HepG2 (cell line): Measurements from ENCODE around the gene PPP1R16B. TPM values are rescaled to one million over a fixed set of nuclear protein-coding genes. Genes with fewer than 3 reads are reported as not detected.

Experiments
- ARID2 ChIP-seq: sonication (generic); formaldehyde crosslinking; IDR thresholded peaks from 2 replicates; pipeline ENCODE4 v1.8.1; 2022; ENCODE audit warnings: mild to moderate bottlenecking, missing genetic modification reagents, borderline replicate concordance
- CHCHD3 ChIP-seq: sonication (generic); formaldehyde crosslinking; IDR thresholded peaks from 2 replicates; pipeline ENCODE4 v1.8.0; 2022; ENCODE audit warnings: mild to moderate bottlenecking, missing genetic modification reagents, moderate library complexity
- DPF2 ChIP-seq: sonication (generic); formaldehyde crosslinking; IDR thresholded peaks from 2 replicates; pipeline ENCODE4 v1.4.0; 2020; ENCODE audit warnings: mild to moderate bottlenecking, low read depth, missing genetic modification reagents, borderline replicate concordance
- HIC2 ChIP-seq: sonication (generic); formaldehyde crosslinking; IDR thresholded peaks from 2 replicates; pipeline ENCODE4 v1.9.0; 2022; ENCODE audit warnings: low read depth, missing genetic modification reagents
- MAX ChIP-seq: IDR thresholded peaks from 2 replicates; pipeline ENCODE4 v1.6.1; 2012; ENCODE audit warnings: inconsistent platforms
- NFYB ChIP-seq: sonication (generic); formaldehyde crosslinking; IDR thresholded peaks from 2 replicates; pipeline ENCODE4 v1.4.0; 2020; ENCODE audit warnings: missing genetic modification reagents
- NR2F6 ChIP-seq, 2 experiments: IDR thresholded peaks; 2 replicates each; pipeline ENCODE4 v1.6.1; 2016; ENCODE audit warnings: antibody characterized with exemption in 1 of 2, mild to moderate bottlenecking in 1 of 2
- POGK ChIP-seq: sonication (generic); formaldehyde crosslinking; conservative IDR thresholded peaks from 2 replicates; pipeline ENCODE4 v1.8.0; 2022; ENCODE audit warnings: mild to moderate bottlenecking, moderate library complexity, missing genetic modification reagents
- RARA ChIP-seq: IDR thresholded peaks from 2 replicates; pipeline ENCODE4 v1.6.1; 2016; ENCODE audit warnings: missing genetic modification reagents, missing compliant biosample characterization
- SP2 ChIP-seq: sonication (generic); formaldehyde crosslinking; IDR thresholded peaks from 2 replicates; pipeline ENCODE4 v1.5.1; 2020; ENCODE audit warnings: mild to moderate bottlenecking, missing genetic modification reagents
- SPEN ChIP-seq: sonication (generic); formaldehyde crosslinking; IDR thresholded peaks from 2 replicates; pipeline ENCODE4 v1.5.1; 2020; ENCODE audit warnings: low read depth, mild to moderate bottlenecking, missing genetic modification reagents
- SRSF9 ChIP-seq: fragments of 200-400 bp; formaldehyde crosslinking; IDR thresholded peaks from 2 replicates; pipeline ENCODE4 v1.6.1; 2018; ENCODE audit warnings: borderline replicate concordance, mild to moderate bottlenecking, low read depth, low read length; ENCODE audit not compliant: insufficient read depth, poor library complexity, severe bottlenecking
- STAT5B ChIP-seq: sonication (generic); formaldehyde crosslinking; IDR thresholded peaks from 2 replicates; pipeline ENCODE4 v1.4.0; 2020; ENCODE audit warnings: missing genetic modification reagents
- THAP7 ChIP-seq: sonication (generic); formaldehyde crosslinking; IDR thresholded peaks from 2 replicates; pipeline ENCODE4 v1.8.1; 2023; ENCODE audit warnings: mild to moderate bottlenecking, missing genetic modification reagents
- ZC3H4 ChIP-seq: sonication (generic); formaldehyde crosslinking; IDR thresholded peaks from 2 replicates; pipeline ENCODE4 v1.4.0; 2020; ENCODE audit warnings: missing genetic modification reagents, borderline replicate concordance
- ZFP36L1 ChIP-seq: sonication (generic); formaldehyde crosslinking; IDR thresholded peaks from 2 replicates; pipeline ENCODE4 v1.8.0; 2022; ENCODE audit warnings: mild to moderate bottlenecking, missing genetic modification reagents, moderate library complexity
- ZMYM3 ChIP-seq: sonication (generic); formaldehyde crosslinking; IDR thresholded peaks from 2 replicates; pipeline ENCODE4 v1.5.1; 2020; ENCODE audit warnings: mild to moderate bottlenecking, missing genetic modification reagents
- ZNF276 ChIP-seq: sonication (generic); formaldehyde crosslinking; IDR thresholded peaks from 2 replicates; pipeline ENCODE4 v1.4.0; 2020; ENCODE audit warnings: mild to moderate bottlenecking, low read depth, missing genetic modification reagents
- ZNF441 ChIP-seq: sonication (generic); formaldehyde crosslinking; IDR thresholded peaks from 2 replicates; pipeline ENCODE4 v1.7.0; 2021; ENCODE audit warnings: missing genetic modification reagents, borderline replicate concordance
- ZNF446 ChIP-seq: sonication (generic); formaldehyde crosslinking; IDR thresholded peaks from 2 replicates; pipeline ENCODE4 v1.5.0; 2020; ENCODE audit warnings: mild to moderate bottlenecking, missing genetic modification reagents
- ZNF749 ChIP-seq: sonication (generic); formaldehyde crosslinking; IDR thresholded peaks from 2 replicates; pipeline ENCODE4 v1.8.0; 2022; ENCODE audit warnings: mild to moderate bottlenecking, missing genetic modification reagents, moderate library complexity, borderline replicate concordance
- ZNF781 ChIP-seq: sonication (generic); formaldehyde crosslinking; IDR thresholded peaks from 2 replicates; pipeline ENCODE4 v1.5.1; 2020; ENCODE audit warnings: borderline replicate concordance, mild to moderate bottlenecking, missing genetic modification reagents; ENCODE audit errors: not compliant biosample characterization
- ZSCAN21 ChIP-seq: sonication (generic); formaldehyde crosslinking; IDR thresholded peaks from 2 replicates; pipeline ENCODE4 v1.8.0; 2022; ENCODE audit warnings: mild to moderate bottlenecking, missing genetic modification reagents, moderate library complexity, borderline replicate concordance
- polyA plus RNA-seq, 8 experiments: library from polyadenylated mRNA; depleted of rRNA in 3 of 8; stranded (reverse) in 7 of 8; unstranded in 1 of 8; fragments of >200 nt; fragmentation: Illumina TruSeq in 4 of 8; extraction: Trizol in 4 of 8; gene quantifications; 2 replicates each; pipeline versions ENCODE4 v1.2.1 to v1.2.3, GENCODE V29; 2011 to 2016; ENCODE audit warnings: low read depth in 4 of 8, missing spikeins in 1 of 8, mixed read lengths in 1 of 8; ENCODE audit not compliant: insufficient read depth in 1 of 8
- total RNA-seq, 5 experiments: library from RNA; depleted of rRNA; stranded (reverse); fragments of >200 nt; fragmentation: Illumina TruSeq; extraction: Trizol; gene quantifications; 2 replicates each; pipeline ENCODE4 v1.2.3, GENCODE V29; 2016; ENCODE audit warnings: low read depth in 1 of 5

PPP1R16B gene
- total and polyA plus RNA-seq, 2 of the 13 experiments (the other 11 are each of a cell fraction or from before 2014, with no cell fraction given): 0.02 to 0.11 TPM

- 0 out of 2 replicates have a peak, but pooled peaks have one; percentile 63 for TF ChIP-seq THAP7 (CRISPR knock-in tag)
- peak; percentile 53; the same call in 1 of the 2 replicates for TF ChIP-seq ZFP36L1 (CRISPR knock-in tag)
- TF ChIP-seq ZMYM3 (CRISPR knock-in tag): peak; percentile 1; the same call in 1 of the 2 replicates
- no peak for TF ChIP-seq NR2F6 (IDR thresholded peaks at IDR 0.05)
- no peak for TF ChIP-seq NR2F6 (CRISPR knock-in tag; IDR thresholded peaks at IDR 0.05)
- no peak for TF ChIP-seq RARA (CRISPR knock-in tag)
- no peak for TF ChIP-seq SP2 (CRISPR knock-in tag)
- 0 out of 2 replicates have a peak, but pooled peaks have one; percentile 16 for TF ChIP-seq CHCHD3 (CRISPR knock-in tag)
- TF ChIP-seq SRSF9: no peak
- TF ChIP-seq DPF2 (CRISPR knock-in tag): no peak
- no peak for TF ChIP-seq POGK
- no peak for TF ChIP-seq NFYB (CRISPR knock-in tag)
- TF ChIP-seq ARID2 (CRISPR knock-in tag): peak; percentile 92; the same call in 1 of the 2 replicates
- no peak for TF ChIP-seq ZNF781 (CRISPR knock-in tag)
- TF ChIP-seq STAT5B: no peak
- TF ChIP-seq ZNF749 (CRISPR knock-in tag): no peak; the same call in 1 of the 2 replicates
- no peak for TF ChIP-seq MAX
- peak; percentile 32; the same call in 1 of the 2 replicates for TF ChIP-seq ZSCAN21 (CRISPR knock-in tag)
- no peak for TF ChIP-seq ZNF446 (CRISPR knock-in tag)
- TF ChIP-seq ZNF441: peak; percentile 26; the same call in 1 of the 2 replicates
- TF ChIP-seq HIC2 (CRISPR knock-in tag): no peak
- peak; percentile 54; the same call in 1 of the 2 replicates for TF ChIP-seq ZC3H4 (CRISPR knock-in tag)
- TF ChIP-seq ZNF276 (CRISPR knock-in tag): 0 out of 2 replicates have a peak, but pooled peaks have one; percentile 42
- TF ChIP-seq SPEN (CRISPR knock-in tag): no peak
Observed at GRCh38 chr20:38961530-38962043, 156.1 kb downstream of the PPP1R16B start (continued).
